GM21423 (cell line): ENCODE data around the gene IQCH.

ENCODE experiments used
- ATAC-seq: cut with Tn5 transposase; IDR thresholded peaks from one replicate; pipeline ENCODE4 v1.9.1; 2021; ENCODE audit warnings: mild to moderate bottlenecking, moderate library complexity; ENCODE audit not compliant: unreplicated experiment

IQCH gene

GRCh38 chr15:67296684-67297083 lies 42.1 kb downstream of the IQCH start:
- ATAC-seq: no peak

GRCh38 chr15:67300266-67301025 lies 45.9 kb downstream of the IQCH start:
- no peak for ATAC-seq

- ATAC-seq: no peak
These were observed 49.1 kb downstream of the IQCH start for GRCh38 chr15:67303490-67304363.

- no peak for ATAC-seq
These were observed 50.2 kb downstream of the IQCH start for GRCh38 chr15:67304778-67305177.

- ATAC-seq: no peak
These were observed 50.9 kb downstream of the IQCH start for GRCh38 chr15:67305506-67305905.

- no peak for ATAC-seq
These were observed 52.6 kb downstream of the IQCH start for GRCh38 chr15:67307156-67307555.

GRCh38 chr15:67307889-67308597 lies 53.5 kb downstream of the IQCH start:
- ATAC-seq: no peak

- no peak for ATAC-seq
These were observed 57.1 kb downstream of the IQCH start for GRCh38 chr15:67311731-67312130.

- no peak for ATAC-seq
These were observed 65.4 kb downstream of the IQCH start for GRCh38 chr15:67319961-67320360.

GRCh38 chr15:67321352-67321751 lies 66.8 kb downstream of the IQCH start:
- ATAC-seq: no peak

- ATAC-seq: no peak
These were observed 67.9 kb downstream of the IQCH start for GRCh38 chr15:67322481-67322880.

GRCh38 chr15:67327312-67327711 lies 72.7 kb downstream of the IQCH start:
- ATAC-seq: no peak

GRCh38 chr15:67327737-67328136 lies 73.2 kb downstream of the IQCH start:
- no peak for ATAC-seq

- ATAC-seq: no peak
These were observed 75.6 kb downstream of the IQCH start for GRCh38 chr15:67329984-67330733.

- no peak for ATAC-seq
These were observed 77.1 kb downstream of the IQCH start for GRCh38 chr15:67331676-67332075.

GRCh38 chr15:67335026-67335425 lies 80.4 kb downstream of the IQCH start:
- no peak for ATAC-seq

GRCh38 chr15:67335534-67336222 lies 81.1 kb downstream of the IQCH start:
- ATAC-seq: no peak

GRCh38 chr15:67340630-67341029 lies 86.0 kb downstream of the IQCH start:
- no peak for ATAC-seq

GRCh38 chr15:67341539-67341938 lies 87.0 kb downstream of the IQCH start:
- ATAC-seq: no peak

- no peak for ATAC-seq
These were observed 88.6 kb downstream of the IQCH start for GRCh38 chr15:67343206-67343605.
